ENCODE measurements around the gene HSBP1L1.

Gene HSBP1L1

DNA sequence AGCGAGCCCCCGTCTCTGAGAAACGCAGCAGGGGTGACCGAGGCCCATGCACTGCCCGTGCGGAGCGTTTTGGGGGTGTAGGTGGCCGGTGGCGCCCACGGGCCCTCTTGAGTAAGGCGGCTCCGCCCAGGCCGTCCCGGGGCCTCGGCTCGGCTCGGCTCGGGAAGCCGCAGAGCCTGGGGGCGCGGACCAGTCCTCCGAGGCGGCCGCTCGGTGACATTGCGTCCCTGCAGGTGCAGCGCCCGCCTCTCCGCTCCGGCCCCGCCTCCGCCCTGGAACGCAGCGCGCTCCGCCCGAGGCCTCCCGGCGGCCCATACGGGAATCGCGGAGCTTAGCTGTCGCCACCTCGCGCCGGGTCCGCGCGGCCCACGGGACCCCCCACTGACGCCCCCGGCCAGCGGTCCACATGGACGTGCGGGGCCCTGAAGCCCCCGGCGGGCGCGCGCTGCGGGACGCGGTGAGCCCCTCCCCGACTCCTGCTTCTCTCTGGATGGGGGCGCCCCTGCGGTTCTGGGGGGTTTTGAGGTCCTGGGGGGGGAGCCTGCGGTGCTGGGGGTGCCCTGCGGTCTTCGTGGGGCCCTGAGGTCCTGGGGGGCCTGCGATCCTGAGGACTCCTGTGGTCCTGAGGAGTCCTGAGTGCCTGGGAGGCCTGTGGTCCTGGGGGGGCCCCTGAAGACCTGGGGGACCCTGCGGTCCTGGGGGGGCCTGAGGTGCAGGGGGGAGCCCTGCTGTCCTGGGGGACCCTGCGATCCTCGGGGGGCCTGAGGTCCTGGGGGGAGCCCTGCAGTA lies at the start of gene HSBP1L1:
TSS of gene HSBP1L1 (plus strand) at position 314 of the 789 bp plus-strand sequence. CDS start at position 407, 93 bp downstream.
- peak; percentile 68 to 71 for DNase-seq

DNA sequence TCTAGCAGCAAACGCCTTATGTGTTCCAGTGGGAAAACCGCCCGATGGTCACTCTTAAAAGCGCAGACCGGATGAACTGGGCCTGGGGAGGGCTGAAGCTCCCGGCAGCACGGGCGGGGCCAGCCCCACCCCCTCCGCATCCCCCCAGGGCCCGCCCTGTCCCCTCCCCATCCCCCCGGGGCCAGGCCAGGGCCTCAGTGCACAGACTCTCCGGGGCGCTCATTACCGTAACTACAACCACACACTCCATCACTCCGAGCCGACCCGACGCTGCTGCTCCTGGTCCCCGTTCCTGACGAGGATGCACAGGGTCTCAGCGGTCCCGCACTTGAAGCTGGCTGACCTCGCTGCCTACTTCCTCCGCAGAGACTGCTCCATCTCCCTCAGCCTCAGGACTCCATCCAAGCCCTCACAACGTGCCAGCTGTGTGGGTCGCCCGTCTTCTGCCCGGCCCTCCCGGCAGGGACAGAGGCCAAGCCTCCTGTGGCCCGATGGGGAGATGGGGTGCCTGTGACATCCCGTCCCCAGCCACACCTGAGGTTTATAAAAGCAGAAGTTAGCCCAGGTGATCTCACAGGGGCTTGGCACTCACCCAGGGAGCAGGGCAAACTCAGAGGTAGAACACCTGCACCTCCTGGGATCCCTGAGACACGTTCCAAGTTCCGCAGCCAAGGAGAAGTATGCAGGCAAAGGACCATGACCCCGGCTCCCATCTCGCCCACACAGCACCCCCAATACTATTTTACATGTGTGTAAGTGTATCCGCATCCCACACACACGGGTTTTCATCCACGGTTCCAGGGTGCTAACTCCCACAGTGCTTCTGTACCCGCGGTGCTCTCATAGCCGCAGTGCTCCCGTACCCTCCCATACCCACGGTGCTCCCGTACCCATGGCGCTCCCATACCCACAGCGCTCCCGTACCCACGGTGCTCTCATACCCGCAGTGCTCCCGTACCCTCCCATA lies 49.0 kb upstream of the HSBP1L1 start:
- peak in 1 of 2 donors; percentile 0 for DNase-seq

DNA sequence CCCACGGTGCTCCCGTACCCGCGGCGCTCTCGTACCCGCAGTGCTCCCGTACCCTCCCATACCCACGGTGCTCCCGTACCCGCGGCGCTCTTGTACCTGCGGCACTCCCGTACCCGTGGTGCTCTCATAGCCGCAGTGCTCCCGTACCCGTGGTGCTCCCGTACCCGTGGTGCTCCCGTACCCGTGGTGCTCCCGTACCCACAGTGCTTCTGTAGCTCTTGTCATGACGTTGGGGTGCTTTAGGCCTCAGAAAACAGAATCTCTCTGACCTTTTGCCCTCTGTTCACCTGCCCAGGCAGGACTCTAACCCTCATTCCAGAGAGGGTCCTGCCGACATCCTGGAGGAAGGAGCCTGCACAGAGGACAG lies 48.3 kb upstream of the HSBP1L1 start:
- no peak for DNase-seq

DNA sequence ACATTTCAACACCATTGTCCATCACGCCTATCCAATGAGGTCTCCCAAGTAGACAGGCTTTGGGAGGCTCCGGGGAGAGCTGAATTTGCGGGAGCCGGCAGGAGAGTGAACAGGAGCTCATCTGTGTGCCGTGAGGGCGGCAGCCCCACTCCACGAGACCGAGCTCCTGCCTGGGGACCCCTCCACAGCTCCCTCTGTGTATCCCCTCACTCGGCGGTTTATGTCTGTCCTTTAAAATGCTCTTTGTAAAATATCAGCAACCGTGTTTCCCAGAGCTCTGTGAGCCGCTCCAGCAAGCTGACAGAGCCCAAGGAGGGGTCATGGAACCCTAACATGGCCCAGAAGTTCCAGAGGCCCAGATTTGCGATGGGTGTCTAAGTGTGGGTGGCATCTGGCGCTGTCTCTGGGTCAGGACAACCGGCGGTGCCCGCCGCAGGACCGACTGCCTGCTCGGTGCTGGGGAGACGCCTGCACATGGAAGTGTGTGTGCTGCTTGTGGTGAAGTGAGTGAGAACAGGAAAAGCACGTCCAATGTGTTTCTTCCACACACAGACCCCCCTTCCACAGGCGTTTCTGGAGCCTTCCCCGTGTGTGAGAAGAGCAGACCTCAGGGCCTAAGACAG lies 47.8 kb upstream of the HSBP1L1 start:
- peak in 1 of 2 donors; percentile 0 for DNase-seq

DNA sequence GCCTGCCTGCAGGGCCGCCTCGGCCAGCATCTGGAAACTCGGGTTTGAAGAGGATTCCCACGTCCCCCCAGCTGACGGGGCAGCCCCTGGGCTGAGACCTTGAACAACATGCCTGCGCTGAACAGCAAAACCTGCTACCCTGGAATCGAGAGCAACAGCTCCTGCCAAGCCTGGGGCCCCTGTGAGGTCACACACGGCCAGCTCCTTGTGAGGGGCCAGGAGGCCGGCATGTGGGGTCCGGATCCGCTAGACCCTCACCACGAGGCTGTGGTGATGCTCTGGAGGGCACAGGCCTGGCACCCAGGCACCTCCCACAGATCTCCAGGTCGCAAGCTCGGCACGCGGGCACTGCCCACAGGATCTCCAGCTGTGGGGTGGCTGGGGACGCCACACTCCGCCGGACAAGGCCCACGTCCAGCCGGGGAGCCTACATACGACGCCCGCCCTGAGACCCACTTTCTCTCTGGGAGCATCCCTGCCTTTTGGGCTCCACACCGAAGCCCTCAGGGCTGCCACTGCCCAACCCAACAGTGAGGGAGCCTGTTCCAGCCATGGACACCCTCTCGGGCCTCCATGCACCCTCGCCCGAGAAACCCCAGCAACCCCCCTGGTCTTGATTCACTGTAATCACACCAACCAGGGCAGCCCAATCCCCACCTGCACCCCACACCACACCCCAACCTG lies 47.1 kb upstream of the HSBP1L1 start:
- no peak for DNase-seq

DNA sequence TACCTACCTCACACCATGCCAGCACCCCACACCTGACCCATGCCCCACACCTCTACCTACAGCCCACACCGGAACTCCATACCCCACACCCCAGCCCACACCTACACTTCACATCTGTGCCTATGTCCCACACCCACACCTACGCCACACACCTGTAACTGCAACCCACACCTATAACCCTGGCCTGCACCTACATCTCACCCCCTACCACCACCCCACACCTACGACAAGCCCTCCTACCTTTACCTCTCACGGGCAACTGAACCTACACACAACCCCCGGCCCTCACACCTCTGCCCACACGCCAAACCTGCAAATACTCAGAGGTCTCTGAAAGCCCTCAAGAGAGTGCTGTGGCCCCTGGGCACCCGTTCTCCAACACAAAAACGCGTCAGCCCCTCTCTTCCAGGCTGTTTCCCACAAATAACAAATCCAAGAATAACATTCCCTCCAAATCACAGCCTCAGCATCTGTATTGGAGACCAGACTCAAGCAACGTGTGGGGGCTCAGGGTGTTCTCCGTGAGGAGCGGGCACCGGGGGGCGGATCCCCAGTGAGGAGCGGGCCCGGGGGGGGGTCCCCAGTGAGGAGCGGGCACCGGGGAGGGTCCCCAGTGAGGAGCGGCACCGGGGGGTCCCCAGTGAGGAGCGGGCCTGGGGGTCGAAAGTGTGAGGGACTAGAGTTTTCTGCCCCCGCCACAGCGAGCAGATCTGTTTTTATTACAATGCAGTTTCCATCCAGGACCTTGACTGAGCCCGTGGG lies 46.4 kb upstream of the HSBP1L1 start:
- no peak for DNase-seq

DNA sequence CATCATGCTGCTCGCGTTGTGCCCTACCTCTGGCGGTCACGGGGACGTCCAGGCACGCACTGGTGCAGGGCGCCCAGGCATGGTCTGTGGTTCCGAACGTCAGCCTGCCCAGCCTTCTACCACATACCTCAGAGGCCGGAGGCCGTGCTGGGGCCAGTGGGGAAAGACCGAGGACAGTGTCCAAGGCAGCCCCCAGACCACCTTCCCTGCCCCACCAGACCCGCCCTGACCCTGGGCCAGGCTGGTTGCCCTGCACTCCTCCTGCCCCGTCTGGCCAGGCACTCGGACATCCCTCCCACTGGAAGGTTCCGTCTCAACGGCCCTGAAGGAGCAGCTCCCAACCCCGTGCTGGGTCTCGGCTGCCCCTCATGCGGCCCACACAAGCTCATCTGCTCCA lies 45.8 kb upstream of the HSBP1L1 start:
- DNase-seq = no peak

DNA sequence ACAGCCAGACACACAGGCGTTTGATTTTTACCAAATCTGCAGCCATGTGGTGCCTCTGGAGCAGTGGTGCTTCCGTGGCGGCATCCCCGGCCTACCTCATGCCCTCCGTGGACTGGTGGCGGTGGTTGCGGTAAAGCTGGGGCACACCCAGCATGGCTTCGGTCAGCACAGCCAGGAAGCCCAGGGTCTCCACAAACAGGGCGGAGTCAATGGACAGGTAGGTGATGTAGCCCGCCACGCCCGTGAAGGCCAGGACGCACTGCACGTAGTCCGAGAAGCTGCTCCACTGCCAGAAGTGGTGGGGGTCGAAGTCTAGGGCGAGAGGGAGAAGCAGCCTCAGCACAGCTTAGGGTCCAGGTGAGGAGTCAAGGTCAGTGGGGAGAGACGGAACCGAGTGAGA lies 45.4 kb upstream of the HSBP1L1 start:
- DNase-seq = no peak

DNA sequence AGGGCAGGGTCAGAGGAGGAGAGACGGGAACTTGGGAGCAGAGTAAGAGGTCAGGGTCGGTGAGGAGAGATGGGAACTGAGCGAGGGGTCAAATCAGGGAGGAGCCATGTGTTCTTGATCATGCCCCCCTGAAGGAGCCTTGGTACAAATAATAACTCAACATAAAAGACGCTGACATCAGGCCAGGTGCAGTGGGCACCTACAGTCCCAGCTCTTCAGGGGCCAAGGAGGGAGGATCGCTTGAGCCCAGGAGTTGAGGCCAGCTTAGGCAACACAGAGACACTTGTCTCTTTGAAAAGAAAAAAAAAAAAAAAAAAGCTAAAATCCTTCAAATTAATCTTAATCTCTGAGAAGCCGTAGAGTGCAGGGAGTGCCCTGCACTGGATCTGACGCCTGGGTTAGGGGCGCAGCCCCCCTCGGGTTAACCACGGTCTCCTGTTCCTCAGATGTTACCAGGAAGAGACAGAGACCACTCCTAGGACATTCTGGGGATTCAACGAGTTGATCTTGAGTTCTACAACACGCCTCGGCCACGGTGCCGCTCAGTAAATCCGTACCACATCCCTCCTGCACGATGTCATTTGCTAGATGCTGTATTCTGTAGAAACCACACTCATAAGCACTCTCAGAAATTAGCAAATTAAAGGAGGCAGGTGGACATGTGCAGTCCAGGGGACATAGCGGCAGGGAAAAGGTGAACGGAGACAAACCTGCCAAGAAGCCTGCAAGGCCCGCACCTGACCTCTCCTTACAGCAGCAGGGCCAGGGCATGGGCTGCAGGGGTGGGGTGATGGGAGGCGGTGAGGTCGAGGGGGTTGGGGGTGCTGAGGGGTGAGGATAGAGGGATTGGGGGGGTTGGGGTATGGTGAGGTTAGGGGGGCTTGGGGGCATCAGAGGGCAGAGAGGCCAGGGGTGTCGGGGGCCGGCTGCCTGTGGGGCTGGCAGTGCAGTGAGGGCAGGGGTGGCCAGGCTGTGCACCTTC lies 42.2 kb upstream of the HSBP1L1 start:
- DNase-seq = peak in 1 of 2 donors; percentile 0

DNA sequence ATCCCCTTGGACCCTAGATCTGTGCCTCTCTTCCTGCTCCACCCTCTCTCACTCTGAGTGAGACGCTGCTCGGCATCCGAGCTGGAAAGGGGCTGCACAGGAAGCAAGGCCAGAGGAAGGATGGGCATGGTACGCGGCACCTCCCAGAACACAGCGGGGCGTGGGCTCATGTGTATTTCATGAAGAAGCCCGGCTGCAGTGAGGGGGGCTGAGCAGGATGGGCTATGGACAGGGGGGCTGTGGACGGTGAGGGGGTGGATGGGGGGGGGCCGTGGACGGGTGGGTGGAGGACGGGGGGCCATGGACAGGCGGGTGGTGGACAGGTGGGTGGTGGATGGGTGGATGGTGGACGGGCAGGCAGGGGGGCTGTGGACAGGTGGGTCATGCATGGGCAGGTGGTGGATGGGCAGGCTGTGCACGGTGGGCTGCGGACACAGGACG lies 41.5 kb upstream of the HSBP1L1 start:
- no peak for DNase-seq

DNA sequence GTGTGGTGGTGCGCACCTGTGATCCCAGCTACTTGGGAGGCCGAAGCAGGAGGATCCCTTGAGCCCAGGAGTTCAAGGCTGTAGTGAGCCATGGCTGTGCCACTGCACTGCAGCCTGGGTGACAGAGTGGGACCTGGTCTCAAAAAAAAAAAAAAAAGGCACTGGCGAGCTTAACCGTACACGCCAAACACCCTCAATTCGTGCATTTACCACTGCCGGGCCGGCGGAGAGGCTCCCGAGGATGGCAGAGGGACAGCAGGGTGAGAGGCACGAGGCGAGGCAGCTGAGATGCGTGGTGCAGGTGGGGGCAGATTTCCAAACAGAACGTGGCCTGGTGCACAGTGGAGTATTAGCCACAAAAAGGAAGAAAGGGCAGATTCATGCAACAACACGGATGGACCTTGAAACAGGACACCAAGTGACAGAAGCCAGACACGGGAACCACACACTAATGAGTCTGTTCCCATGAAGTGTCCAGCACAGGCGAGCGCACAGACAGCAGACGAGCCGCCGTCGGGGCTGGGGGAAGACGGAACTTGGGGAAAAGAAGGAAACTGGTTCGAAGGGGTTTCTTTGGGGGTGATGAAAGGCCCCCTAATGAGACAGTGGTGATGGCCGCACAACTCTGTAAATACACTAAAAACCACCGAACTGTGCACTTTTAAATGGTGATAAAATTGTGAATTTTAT lies 40.4 kb upstream of the HSBP1L1 start:
- peak in 1 of 2 donors; percentile 0 for DNase-seq

DNA sequence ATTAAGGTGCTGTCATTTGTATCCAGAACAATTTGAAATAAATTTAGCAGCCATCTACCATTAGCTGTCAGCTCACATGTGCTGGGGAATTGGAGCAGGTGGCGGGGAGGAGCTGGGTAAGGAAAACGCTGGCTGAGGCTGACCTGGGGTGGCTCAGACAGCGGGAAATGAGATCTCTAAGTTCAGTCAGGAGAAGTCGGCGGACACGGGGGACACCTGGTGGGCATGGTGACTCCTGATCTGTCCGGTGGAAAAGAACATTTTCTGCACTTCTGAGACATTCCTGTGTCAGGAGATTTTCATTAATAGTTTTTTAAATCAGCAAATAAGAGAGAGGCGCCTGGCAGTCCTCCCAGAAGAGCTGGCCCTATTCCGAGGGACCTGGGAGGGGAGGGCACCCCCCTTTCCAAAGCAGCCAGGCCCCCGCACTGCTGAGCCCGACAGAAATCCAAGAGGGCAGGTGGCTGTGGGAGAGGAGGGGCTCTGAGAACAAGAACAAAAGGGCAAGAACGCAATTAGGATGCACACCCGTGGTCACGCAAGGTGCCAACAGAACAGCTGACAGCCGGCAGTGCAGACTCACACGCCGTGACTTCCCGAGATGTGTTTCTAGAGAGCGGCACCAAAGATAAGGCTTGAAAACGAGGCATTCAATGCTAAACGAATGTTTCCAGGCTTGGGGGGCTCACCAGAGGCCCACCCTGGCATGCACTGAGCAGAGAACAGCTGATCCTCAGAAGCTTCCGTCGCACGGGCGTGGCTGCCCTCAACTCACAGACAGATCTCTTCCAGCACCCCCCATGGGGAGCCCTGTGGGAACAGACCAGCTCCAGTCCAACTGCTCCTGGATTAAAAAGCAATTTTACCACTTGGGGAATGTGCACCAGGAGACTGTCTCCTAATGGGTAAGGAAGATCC lies 39.4 kb upstream of the HSBP1L1 start:
- peak in 1 of 2 donors; percentile 0 for DNase-seq

DNA sequence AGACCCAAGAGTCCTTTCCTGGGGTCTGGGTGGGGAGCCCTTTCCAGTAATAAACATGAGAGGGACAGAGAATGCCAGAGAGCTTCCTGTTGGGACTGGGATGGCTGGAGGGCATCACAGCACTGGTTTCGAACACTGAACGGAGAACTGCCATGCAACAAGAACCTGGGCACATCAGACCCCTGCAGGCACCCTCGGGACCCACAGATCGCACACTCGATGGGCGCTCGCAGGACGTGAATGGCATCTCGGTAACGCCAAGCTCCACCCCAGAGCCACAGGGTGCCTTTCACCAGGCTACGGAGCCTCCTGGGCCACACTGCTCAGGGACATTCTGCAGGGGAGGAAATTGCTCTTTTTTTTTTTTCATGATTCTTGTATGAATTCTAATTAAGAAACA lies 38.1 kb upstream of the HSBP1L1 start:
- no peak for DNase-seq

DNA sequence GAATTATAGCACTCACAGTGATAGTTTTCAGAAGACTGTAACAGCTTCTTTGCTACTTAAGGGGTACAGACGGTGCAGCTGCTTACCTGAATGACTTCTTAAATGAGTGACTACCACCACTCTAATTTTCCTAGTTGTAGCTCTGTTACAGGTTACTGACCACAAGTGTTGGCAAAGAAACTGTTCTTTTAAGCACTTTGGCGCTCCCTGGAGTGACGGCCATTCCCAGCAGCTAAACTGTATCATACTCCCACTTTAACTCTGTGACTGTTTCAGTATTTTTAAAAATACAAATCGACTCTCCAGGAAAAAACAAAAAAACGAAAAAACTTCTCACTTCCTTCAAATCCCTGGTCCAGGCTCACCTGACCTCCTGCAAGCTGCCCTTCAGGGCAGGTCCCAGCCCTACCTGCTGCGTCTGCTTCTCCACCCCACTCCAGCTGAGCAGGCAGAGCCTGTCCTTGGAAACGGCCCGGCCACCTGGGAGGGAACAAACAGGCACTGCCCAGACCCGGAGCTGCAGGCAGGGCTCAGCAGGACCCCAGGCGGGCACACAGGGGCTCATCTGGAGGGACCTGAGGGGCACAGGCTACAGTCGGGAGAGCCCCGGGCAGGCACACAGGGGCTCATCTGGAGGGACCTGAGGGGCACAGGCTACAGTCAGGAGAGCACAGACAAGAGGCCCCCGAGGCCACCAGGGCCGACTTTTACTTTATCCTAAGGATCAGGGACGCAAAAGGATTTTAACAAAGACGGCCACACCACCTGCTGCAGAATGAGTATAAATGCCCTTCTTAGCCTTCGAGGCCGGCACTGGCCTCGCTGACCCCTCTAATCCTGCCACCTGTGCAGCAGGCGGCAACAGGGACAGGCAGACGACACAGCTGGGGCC lies 37.5 kb upstream of the HSBP1L1 start:
- peak in 1 of 2 donors; percentile 0 for DNase-seq

DNA sequence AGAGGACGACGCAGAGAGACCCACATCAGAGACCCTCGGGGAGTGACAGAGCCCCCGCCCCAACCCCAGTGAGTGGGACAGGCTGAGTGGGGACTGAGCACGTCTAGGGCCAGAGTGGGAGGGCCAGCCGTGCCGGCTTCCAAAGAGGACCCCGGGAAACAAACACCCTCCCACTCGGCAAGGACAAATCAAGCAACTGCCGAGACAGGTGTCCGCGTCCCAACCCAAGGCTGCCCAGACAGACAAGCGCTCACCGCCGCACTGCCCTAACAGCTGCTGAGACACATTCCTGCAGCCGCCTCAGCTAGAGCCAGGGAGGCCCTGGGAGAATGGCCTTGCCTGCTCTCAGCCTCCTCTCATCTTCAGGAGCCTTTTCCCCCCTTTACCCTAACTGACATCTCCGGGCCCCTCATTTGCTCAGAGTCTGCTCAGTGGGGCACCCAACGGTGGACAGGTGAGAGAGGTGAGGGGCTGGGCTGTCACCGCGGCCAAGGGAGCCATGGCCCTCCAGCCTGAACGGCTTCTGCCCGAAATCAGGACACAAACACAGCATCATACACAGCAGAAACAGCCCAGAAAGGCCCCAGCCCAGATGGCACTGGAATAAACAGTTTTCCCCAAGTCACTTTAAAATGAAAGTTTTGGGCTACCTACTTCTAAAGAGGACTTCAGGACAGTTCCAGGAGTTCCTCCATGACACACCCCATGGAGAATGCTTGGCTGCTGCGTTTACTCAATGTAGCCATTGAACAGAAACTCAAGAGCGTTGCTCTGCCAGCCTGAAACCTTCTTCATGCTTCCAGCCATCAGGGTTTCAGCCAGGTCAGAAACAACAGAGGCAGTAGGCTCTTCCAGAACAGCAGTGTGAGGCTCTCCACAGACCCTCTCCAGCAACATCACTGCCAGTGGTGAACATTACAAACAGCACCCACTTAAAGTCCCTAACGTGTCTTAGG lies 36.6 kb upstream of the HSBP1L1 start:
- DNase-seq = no peak

DNA sequence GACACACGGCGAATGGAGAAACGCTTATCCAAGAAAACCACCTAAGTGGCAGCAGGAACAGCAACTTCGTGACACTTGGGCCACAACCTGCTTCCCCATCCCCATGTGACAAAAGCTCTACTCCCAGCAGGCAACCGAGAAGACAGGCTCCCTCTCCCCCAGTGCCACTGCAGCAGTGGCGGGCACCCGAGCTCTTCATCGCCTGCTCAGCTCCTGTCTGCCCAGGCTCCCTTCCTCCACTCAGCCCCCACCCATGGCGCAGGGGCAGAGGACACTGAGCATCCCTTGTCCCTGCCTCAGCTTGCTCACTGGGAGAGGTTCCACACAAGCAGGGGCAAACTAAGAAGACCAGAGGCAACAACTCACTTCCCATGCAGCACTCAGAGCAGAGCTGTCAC lies 35.9 kb upstream of the HSBP1L1 start:
- peak in 1 of 2 donors; percentile 0 for DNase-seq
